Measurements from ENCODE around the gene SPTLC2. TPM values are rescaled to one million over a fixed set of nuclear protein-coding genes. Genes with fewer than 3 reads are reported as not detected.
"Not testable (repeated sequence)": the region's sequence is repeated elsewhere in the genome, so short reads cannot be mapped to it uniquely, and the experiment has no call there.

Gene SPTLC2
- total RNA-seq, 1 donor from 2014 or later, result 40.9 TPM

DNA sequence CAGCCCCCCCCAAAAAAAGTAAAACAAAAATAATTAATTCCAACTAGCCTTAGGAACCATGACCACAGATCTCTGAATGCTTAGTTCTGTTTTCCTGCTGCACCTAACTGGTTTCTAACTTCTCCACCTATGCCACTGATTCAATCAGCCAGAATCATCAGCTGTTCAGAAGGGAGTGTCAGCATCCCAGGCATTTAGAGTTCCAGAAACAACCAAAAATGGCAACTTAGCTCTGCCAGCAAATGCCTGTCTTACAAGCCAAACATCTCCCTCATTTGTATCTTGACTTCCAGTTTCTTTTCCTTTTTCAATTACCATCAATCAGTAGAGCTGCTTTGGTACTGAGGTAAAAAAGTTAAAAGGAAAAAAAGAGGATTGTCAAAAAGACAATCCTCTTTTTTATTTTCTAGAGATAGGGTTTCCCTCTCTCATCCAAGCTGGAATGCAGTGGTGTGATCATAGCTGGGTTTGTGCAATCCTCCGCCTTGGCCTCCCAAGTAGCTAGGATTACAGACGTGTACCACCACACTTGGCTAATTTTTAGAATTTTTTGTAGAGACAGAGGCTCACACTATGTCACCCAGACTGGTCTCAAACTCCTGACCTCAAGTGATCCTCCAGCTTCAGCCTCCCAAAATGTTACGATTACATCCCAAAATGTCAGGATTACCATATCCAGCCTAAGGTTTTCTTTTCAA lies 72.7 kb downstream of the SPTLC2 start:
- Mint-ChIP-seq H3K4me3 (no peak overlapping the region), H3K27ac (no peak overlapping the region), H3K36me3 (peaks cover 8% of the 10 kb centered on the region), H3K4me1 (ENCODE audit: unreplicated experiment) (peaks cover 13% of the 10 kb centered on the region), H3K9me3 (no peaks in the 10 kb centered on the region), H3K27me3 (no peaks in the 10 kb centered on the region)
- no peak for DNase-seq (ENCODE audit: extremely low spot score, unreplicated experiment)
- TF ChIP-seq CTCF (conservative IDR thresholded peaks at IDR 0.05), result no peak

DNA sequence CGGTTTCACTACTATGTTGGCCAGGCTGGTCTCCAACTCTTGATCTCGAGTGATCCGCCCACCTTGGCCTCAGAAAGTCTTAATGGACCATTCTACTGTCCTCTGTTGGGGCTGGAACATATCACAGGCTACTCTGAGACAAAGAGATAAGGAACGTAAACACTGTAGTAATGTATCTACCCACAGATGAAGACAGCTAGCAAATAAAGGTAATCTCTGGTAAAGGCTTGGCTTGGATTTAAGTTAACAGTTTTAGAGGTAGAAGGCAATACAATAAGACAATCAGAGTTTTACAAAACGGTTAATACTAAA lies 73.2 kb downstream of the SPTLC2 start:
- H3K27me3 Mint-ChIP-seq, result no peaks in the 10 kb centered on the region

DNA sequence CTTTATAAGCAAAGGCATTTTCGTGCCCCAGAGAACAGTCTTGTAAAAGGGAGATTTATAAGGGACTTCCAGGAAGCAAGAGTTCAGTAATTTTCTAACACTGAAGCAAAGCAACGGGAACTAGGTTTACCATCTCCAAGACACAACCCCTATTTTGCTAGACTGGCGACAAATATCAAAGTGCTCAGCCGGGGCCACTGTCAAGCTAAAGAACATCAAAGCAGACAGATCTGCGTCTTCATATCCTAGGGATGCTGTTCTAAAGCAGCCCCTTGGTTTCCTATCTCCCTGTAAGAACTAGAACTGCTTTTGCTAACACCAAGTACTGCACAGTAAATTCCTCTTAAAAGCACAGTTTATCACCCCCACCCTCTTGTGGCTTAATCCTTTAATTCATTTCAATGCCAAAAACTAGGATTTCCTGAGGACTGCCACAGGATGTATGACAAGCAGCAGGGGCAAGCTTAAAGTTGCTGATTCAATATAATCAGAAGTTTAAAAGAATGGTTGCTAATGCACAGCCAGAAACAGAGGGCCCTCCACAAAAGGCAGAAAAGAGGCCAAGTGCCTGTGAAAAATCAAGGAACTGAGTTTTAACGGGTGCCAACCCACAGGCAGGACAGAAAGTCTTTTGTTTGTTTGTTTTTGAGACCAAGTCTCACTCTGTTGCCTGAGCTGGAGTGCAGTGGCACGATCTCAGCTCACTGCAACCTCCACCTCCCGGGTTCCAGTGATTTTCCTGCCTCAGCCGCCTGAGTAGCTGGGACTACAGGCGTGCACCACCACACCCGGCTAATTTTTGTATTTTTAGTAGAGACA lies 73.8 kb downstream of the SPTLC2 start:
- no peak overlapping the region for H3K4me3 Mint-ChIP-seq

More for the DNA sequence above, 73.2 kb downstream of the SPTLC2 start:
- Mint-ChIP-seq H3K27ac (no peak overlapping the region), H3K4me3 (no peak overlapping the region), H3K36me3 (peaks cover 8% of the 10 kb centered on the region), H3K9me3 (no peaks in the 10 kb centered on the region), H3K4me1 (ENCODE audit: unreplicated experiment) (peaks cover 13% of the 10 kb centered on the region)
- no peak for TF ChIP-seq CTCF (conservative IDR thresholded peaks at IDR 0.05)
- no peak for DNase-seq (ENCODE audit: extremely low spot score, unreplicated experiment)

DNA sequence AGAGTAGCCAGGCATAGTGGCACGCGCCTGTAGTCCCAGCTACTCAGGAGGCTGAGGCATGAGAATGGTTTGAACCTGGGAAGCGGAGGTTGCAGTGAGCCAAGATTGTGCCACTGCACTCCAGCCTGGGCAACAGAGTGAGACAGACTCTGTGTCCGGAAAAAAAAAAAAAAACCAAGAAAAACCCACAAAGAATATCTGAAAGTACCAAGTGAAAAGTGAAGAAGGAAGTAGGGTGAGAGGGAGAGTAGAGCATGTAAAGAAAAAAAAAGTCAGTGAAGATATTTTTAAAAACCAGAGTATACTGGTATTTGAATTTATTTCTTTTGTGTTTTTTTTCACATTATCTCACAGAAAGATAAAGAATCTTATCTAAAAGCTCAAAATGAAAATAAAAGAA lies 74.5 kb downstream of the SPTLC2 start:
- no peak for TF ChIP-seq CTCF (conservative IDR thresholded peaks at IDR 0.05)
- no peak for DNase-seq (ENCODE audit: extremely low spot score, unreplicated experiment)
- H3K9me3 Mint-ChIP-seq, result no peaks in the 10 kb centered on the region
- peaks cover 13% of the 10 kb centered on the region for H3K4me1 Mint-ChIP-seq (ENCODE audit: unreplicated experiment)
- H3K36me3 Mint-ChIP-seq, result peaks cover 8% of the 10 kb centered on the region
- H3K27me3 Mint-ChIP-seq, result no peaks in the 10 kb centered on the region
- H3K27ac Mint-ChIP-seq, result no peak overlapping the region
- no peak overlapping the region for H3K4me3 Mint-ChIP-seq

More for the DNA sequence above, 73.8 kb downstream of the SPTLC2 start:
- Mint-ChIP-seq H3K27ac (no peak overlapping the region), H3K36me3 (peaks cover 8% of the 10 kb centered on the region), H3K4me1 (ENCODE audit: unreplicated experiment) (peaks cover 13% of the 10 kb centered on the region), H3K9me3 (no peaks in the 10 kb centered on the region), H3K27me3 (no peaks in the 10 kb centered on the region)
- TF ChIP-seq CTCF (conservative IDR thresholded peaks at IDR 0.05), result no peak
- DNase-seq (ENCODE audit: extremely low spot score, unreplicated experiment), result no peak

DNA sequence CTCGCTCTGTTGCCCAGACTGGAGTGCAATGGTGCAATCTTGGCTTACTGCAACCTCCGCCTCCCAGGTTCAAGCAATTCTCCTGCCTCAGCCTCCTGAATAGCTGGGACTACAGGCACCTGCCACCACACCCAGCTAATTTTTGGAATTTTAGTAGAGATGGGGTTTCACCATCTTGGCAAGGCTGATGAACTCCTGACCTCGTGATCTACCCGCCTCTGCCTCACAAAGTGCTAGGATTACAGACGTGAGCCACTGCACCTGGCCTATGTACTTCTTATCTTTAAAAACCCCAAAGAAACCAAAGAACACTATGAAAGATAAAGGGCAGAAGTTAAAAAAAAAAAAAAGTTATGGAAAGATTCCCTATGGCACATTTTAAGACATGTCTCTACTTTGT lies 79.5 kb downstream of the SPTLC2 start:
- not testable (repeated sequence) for DNase-seq (ENCODE audit: extremely low spot score, unreplicated experiment); H3K27me3 Mint-ChIP-seq; H3K9me3 Mint-ChIP-seq; H3K4me3 Mint-ChIP-seq; H3K4me1 Mint-ChIP-seq (ENCODE audit: unreplicated experiment); H3K27ac Mint-ChIP-seq
- peaks cover 13% of the 10 kb centered on the region for H3K36me3 Mint-ChIP-seq

- no peak for DNase-seq (ENCODE audit: extremely low spot score, unreplicated experiment)
- Mint-ChIP-seq H3K36me3 (peaks cover 18% of the 10 kb centered on the region), H3K4me3 (no peak overlapping the region), H3K27ac (no peak overlapping the region), H3K4me1 (ENCODE audit: unreplicated experiment) (no peaks in the 10 kb centered on the region), H3K27me3 (no peaks in the 10 kb centered on the region), H3K9me3 (no peaks in the 10 kb centered on the region)
- TF ChIP-seq CTCF (conservative IDR thresholded peaks at IDR 0.05), result no peak
Measured at GRCh38 chr14:77531071-77531470, 85.4 kb downstream of the SPTLC2 start.
